ENCODE results near the gene NELFE. TPM values are rescaled to one million over a fixed set of nuclear protein-coding genes. Genes with fewer than 3 reads are reported as not detected.

NELFE gene
- total RNA-seq, 2 donors from 2014 or later: 62.4 to 69.3 TPM

- ATAC-seq (ENCODE audit: insufficient number of reproducible peaks, low FRiP score, low read depth): no peak
Measured at GRCh38 chr6:31947070-31947675, 11.6 kb downstream of the NELFE start.

GRCh38 chr6:31946370-31946885 is 12.3 kb downstream of the NELFE start:
- DNase-seq (ENCODE audit: low spot score) (no peak), ATAC-seq (ENCODE audit: insufficient number of reproducible peaks, low FRiP score, low read depth) (no peak)
- H3K4me3 ChIP-seq: peak overlapping the region; percentile 59
- peaks cover 3% of the 10 kb centered on the region for H3K36me3 ChIP-seq
- H3K9me3 ChIP-seq: no peaks in the 10 kb centered on the region
- H3K27me3 ChIP-seq (replicated peaks; ENCODE audit: insufficient read depth): no peaks in the 10 kb centered on the region
- peak overlapping the region; percentile 94 to 95 for H3K27ac ChIP-seq
- peaks cover 12 to 29% of the 10 kb centered on the region in 2 donors for H3K4me1 ChIP-seq (ENCODE audit: control insufficient read depth in 1 of 2, low read depth in 2 of 2)
- TF ChIP-seq CTCF (IDR thresholded peaks at IDR 0.05): no peak

More at GRCh38 chr6:31947070-31947675, 11.6 kb downstream of the NELFE start:
- peaks cover 12 to 29% of the 10 kb centered on the region in 2 donors for H3K4me1 ChIP-seq (ENCODE audit: control insufficient read depth in 1 of 2, low read depth in 2 of 2)
- no peaks in the 10 kb centered on the region for H3K27me3 ChIP-seq (replicated peaks; ENCODE audit: insufficient read depth)
- TF ChIP-seq CTCF (IDR thresholded peaks at IDR 0.05): no peak
- H3K9me3 ChIP-seq: no peaks in the 10 kb centered on the region
- H3K4me3 ChIP-seq: no peak overlapping the region
- H3K36me3 ChIP-seq: peaks cover 8% of the 10 kb centered on the region
- H3K27ac ChIP-seq: no peak overlapping the region
- DNase-seq (ENCODE audit: low spot score): no peak

- H3K27ac ChIP-seq: peak within 1 kb of the TSS; percentile 94 to 95
- DNase-seq (ENCODE audit: low spot score): peak; percentile 80
- ATAC-seq (ENCODE audit: insufficient number of reproducible peaks, low FRiP score, low read depth): peak; percentile 84
- TF ChIP-seq CTCF (IDR thresholded peaks at IDR 0.05): no peak
- peak within 1 kb of the TSS; percentile 59 for H3K4me3 ChIP-seq
- H3K36me3 ChIP-seq: no peaks in the 10 kb centered on the region
- H3K27me3 ChIP-seq (replicated peaks; ENCODE audit: insufficient read depth): no peaks in the 10 kb centered on the region
- peaks cover 12 to 29% of the 10 kb centered on the region in 2 donors for H3K4me1 ChIP-seq (ENCODE audit: control insufficient read depth in 1 of 2, low read depth in 2 of 2)
- H3K9me3 ChIP-seq: no peaks in the 10 kb centered on the region
Measured at GRCh38 chr6:31945507-31946369, 13.0 kb downstream of the NELFE start, which contains the start of gene CFB. CFB (plus strand) TSS chr6:31946095; CDS start chr6:31946222, 127 bp downstream.

- DNase-seq (ENCODE audit: low spot score) (no peak), ATAC-seq (ENCODE audit: insufficient number of reproducible peaks, low FRiP score, low read depth) (no peak)
- peak overlapping the region; percentile 59 for H3K4me3 ChIP-seq
- peak overlapping the region; percentile 94 to 95 for H3K27ac ChIP-seq
- H3K27me3 ChIP-seq (replicated peaks; ENCODE audit: insufficient read depth): no peaks in the 10 kb centered on the region
- H3K9me3 ChIP-seq: no peaks in the 10 kb centered on the region
- peaks cover 12 to 29% of the 10 kb centered on the region in 2 donors for H3K4me1 ChIP-seq (ENCODE audit: control insufficient read depth in 1 of 2, low read depth in 2 of 2)
- H3K36me3 ChIP-seq: no peaks in the 10 kb centered on the region
- TF ChIP-seq CTCF (IDR thresholded peaks at IDR 0.05): no peak
Measured at GRCh38 chr6:31945154-31945506, 13.6 kb downstream of the NELFE start.

GRCh38 chr6:31943742-31944141 is 15.0 kb downstream of the NELFE start:
- no peak overlapping the region for H3K27ac ChIP-seq
- no peak for DNase-seq (ENCODE audit: low spot score)
- no peaks in the 10 kb centered on the region for H3K36me3 ChIP-seq

More at GRCh38 chr6:31943742-31944141, 15.0 kb downstream of the NELFE start:
- Histone ChIP-seq H3K27me3 (replicated peaks; ENCODE audit: insufficient read depth) (no peaks in the 10 kb centered on the region), H3K9me3 (no peaks in the 10 kb centered on the region), H3K4me1 (ENCODE audit: control insufficient read depth in 1 of 2, low read depth in 2 of 2) (peaks cover 12 to 29% of the 10 kb centered on the region in 2 donors), H3K4me3 (no peak overlapping the region)
- no peak for TF ChIP-seq CTCF (IDR thresholded peaks at IDR 0.05)
- ATAC-seq (ENCODE audit: insufficient number of reproducible peaks, low FRiP score, low read depth): no peak
